HepG2 (cell line): ENCODE data around the gene CCDC82. TPM values are rescaled to one million over a fixed set of nuclear protein-coding genes. Genes with fewer than 3 reads are reported as not detected.

Source experiments
- ATAC-seq: fragments of 200-7000 bp; cut with Tn5 transposase; 3 replicates; pipeline ENCODE4 v1.9.1; 2020; ENCODE audit warnings: mild to moderate bottlenecking, moderate library complexity
- BruUV-seq: library from RNA; stranded (reverse); fragments of 400-500 nt; replicated peaks from 2 replicates; lab custom pipeline; 2021; lab: Mats Ljungman, UMichigan
- CTCF ChIA-PET: fragments of 300-600 bp; formaldehyde crosslinking; extraction: SDS; loops from one replicate; lab custom pipeline; 2021; ENCODE audit warnings: low total read pairs, inconsistent platforms, low intra/inter-chr PET ratio; lab: Yijun Ruan, JAX
- POLR2A ChIA-PET: fragments of 350-600 bp; sonication (Branson Sonifier 250); formaldehyde crosslinking; loops from one replicate; lab custom pipeline; 2020; ENCODE audit warnings: antibody characterized with exemption, inconsistent platforms; lab: Yijun Ruan, JAX
- DNase-seq: peaks from one replicate; pipeline ENCODE4 v3.0.0-alpha.2; 2015; ENCODE audit warnings: low spot score
- FAIRE-seq: peaks from 3 replicates; lab custom pipeline; 2011; peaks lifted over from hg19 to GRCh38; lab: Jason Lieb, UNC
- H2AFZ ChIP-seq: one replicate; pipeline ENCODE4 v1.6.1; 2011; ENCODE audit warnings: low read length, inconsistent platforms
- H3K27ac ChIP-seq: fragments of 300-600 bp; 3 replicates; pipeline ENCODE4 v1.8.0; 2011; ENCODE audit warnings: mixed run types, mild to moderate bottlenecking, mixed read lengths, low read length, inconsistent platforms; ENCODE audit not compliant: insufficient read depth; ENCODE audit errors: extremely low read length
- H3K27me3 ChIP-seq, 2 experiments: fragments of 200-600 bp in 1 of 2; 2 replicates in 1 of 2; 3 replicates in 1 of 2; pipeline versions ENCODE4 v1.6.0 to v1.8.0; 2011; ENCODE audit warnings: low read length in 2 of 2, mild to moderate bottlenecking in 2 of 2, moderate library complexity in 2 of 2, inconsistent platforms in 1 of 2; ENCODE audit not compliant: insufficient read depth in 2 of 2, control insufficient read depth in 1 of 2
- H3K36me3 ChIP-seq, 2 experiments: fragments of 200-600 bp in 1 of 2; replicated peaks in 1 of 2; 2 replicates in 1 of 2; 3 replicates in 1 of 2; pipeline versions ENCODE4 v1.5.1 to v1.8.0; 2011; ENCODE audit warnings: low read length in 2 of 2, inconsistent platforms in 1 of 2; ENCODE audit not compliant: insufficient read depth in 2 of 2, control insufficient read depth in 1 of 2
- H3K4me1 ChIP-seq: 2 replicates; pipeline ENCODE4 v1.5.1; 2012; ENCODE audit warnings: low read length, inconsistent platforms; ENCODE audit not compliant: insufficient read depth
- H3K4me2 ChIP-seq: 2 replicates; pipeline ENCODE4 v1.6.0; 2011; ENCODE audit warnings: low read depth, low read length, inconsistent platforms
- H3K4me3 ChIP-seq, 3 experiments: fragments of 200-600 bp in 1 of 3; sonication (generic), shearing (Covaris generic) in 1 of 3; replicated peaks in 1 of 3; 2 replicates each; pipeline ENCODE4 v1.5.1; 2011 to 2016; ENCODE audit warnings: low read length in 3 of 3, inconsistent platforms in 2 of 3, low read depth in 2 of 3, mild to moderate bottlenecking in 2 of 3, control low read depth in 1 of 3, mixed read lengths in 1 of 3; ENCODE audit not compliant: insufficient read depth in 1 of 3
- H3K79me2 ChIP-seq: one replicate; pipeline ENCODE4 v1.6.1; 2011; ENCODE audit warnings: low read length, inconsistent platforms; ENCODE audit not compliant: insufficient read depth
- H3K9ac ChIP-seq: 2 replicates; pipeline ENCODE4 v1.6.0; 2011; ENCODE audit warnings: mild to moderate bottlenecking, low read depth, low read length, inconsistent platforms; ENCODE audit not compliant: insufficient read depth
- H3K9me3 ChIP-seq: 2 replicates; pipeline ENCODE4 v1.5.1; 2012; ENCODE audit warnings: mild to moderate bottlenecking, low read length
- H4K20me1 ChIP-seq: 2 replicates; pipeline ENCODE4 v1.6.0; 2011; ENCODE audit warnings: inconsistent platforms, mild to moderate bottlenecking, low read length, moderate library complexity; ENCODE audit not compliant: insufficient read depth
- KDM5B ChIP-seq: sonication (generic); formaldehyde crosslinking; IDR thresholded peaks from 2 replicates; pipeline ENCODE4 v1.4.0; 2020; ENCODE audit warnings: missing genetic modification reagents, mild to moderate bottlenecking, borderline replicate concordance
- MIXL1 ChIP-seq: IDR thresholded peaks from 2 replicates; pipeline ENCODE4 v1.6.1; 2016
- REL ChIP-seq: sonication (generic); formaldehyde crosslinking; conservative IDR thresholded peaks from 2 replicates; pipeline ENCODE4 v1.8.0; 2022; ENCODE audit warnings: mild to moderate bottlenecking, missing genetic modification reagents, moderate library complexity
- RNF2 ChIP-seq: fragments of 450-650 bp; conservative IDR thresholded peaks from 2 replicates; pipeline ENCODE4 v1.6.1; 2016; ENCODE audit warnings: low read depth
- ZNF558 ChIP-seq: sonication (generic); formaldehyde crosslinking; IDR thresholded peaks from 2 replicates; pipeline ENCODE4 v1.9.0; 2022; ENCODE audit warnings: mild to moderate bottlenecking, missing genetic modification reagents, borderline replicate concordance
- ZNF781 ChIP-seq: sonication (generic); formaldehyde crosslinking; IDR thresholded peaks from 2 replicates; pipeline ENCODE4 v1.5.1; 2020; ENCODE audit warnings: borderline replicate concordance, mild to moderate bottlenecking, missing genetic modification reagents; ENCODE audit errors: not compliant biosample characterization
- ZNF816 ChIP-seq: sonication (generic); formaldehyde crosslinking; IDR thresholded peaks from 2 replicates; pipeline ENCODE4 v1.8.0; 2022; ENCODE audit warnings: missing genetic modification reagents, mild to moderate bottlenecking, borderline replicate concordance
- WGBS: methylation state at CpG from one replicate; pipeline ENCODE4 v1.1.6; 2017; ENCODE audit warnings: low lambda C conversion rate; 5-methylcytosine and 5-hydroxymethylcytosine counted together
- in situ Hi-C: cut with HindIII; loops from 2 replicates; pipeline ENCODE4 v1.10.0; 2017; ENCODE audit warnings: low pct_unique_long_range_greater_than_20kb; ENCODE audit not compliant: extremely low pct_ligation_motif_present
- intact Hi-C: fragments of 100-400 bp; cut with micrococcal nuclease; formaldehyde crosslinking; loops from one replicate; pipeline ENCODE4 v1.10.0; 2022; ENCODE audit not compliant: unreplicated experiment
- polyA plus RNA-seq, 8 experiments: library from polyadenylated mRNA; depleted of rRNA in 3 of 8; stranded (reverse) in 7 of 8; unstranded in 1 of 8; fragments of >200 nt; fragmentation: Illumina TruSeq in 4 of 8; extraction: Trizol in 4 of 8; gene quantifications; 2 replicates each; pipeline versions ENCODE4 v1.2.1 to v1.2.3, GENCODE V29; 2011 to 2016; ENCODE audit warnings: low read depth in 4 of 8, missing spikeins in 1 of 8, mixed read lengths in 1 of 8; ENCODE audit not compliant: insufficient read depth in 1 of 8
- total RNA-seq, 5 experiments: library from RNA; depleted of rRNA; stranded (reverse); fragments of >200 nt; fragmentation: Illumina TruSeq; extraction: Trizol; gene quantifications; 2 replicates each; pipeline ENCODE4 v1.2.3, GENCODE V29; 2016; ENCODE audit warnings: low read depth in 1 of 5
- TF ChIP-seq, protein P1 (sequence below): sonication (generic); formaldehyde crosslinking; IDR thresholded peaks from 2 replicates; pipeline ENCODE4 v1.5.0; 2020; ENCODE audit warnings: missing genetic modification reagents

Gene CCDC82
- total and polyA plus RNA-seq, 2 of the 13 experiments (the other 11 are each of a cell fraction or from before 2014, with no cell fraction given): 19.7 to 25.7 TPM

- TF ChIP-seq ZNF558 (no peak), RNF2 (no peak), REL (no peak), ZNF816 (CRISPR knock-in tag) (peak; percentile 44), KDM5B (CRISPR knock-in tag) (no peak; the same call in 1 of the 2 replicates)
Observed at GRCh38 chr11:96341211-96342013, 48.3 kb downstream of the CCDC82 start (continued).

DNA sequence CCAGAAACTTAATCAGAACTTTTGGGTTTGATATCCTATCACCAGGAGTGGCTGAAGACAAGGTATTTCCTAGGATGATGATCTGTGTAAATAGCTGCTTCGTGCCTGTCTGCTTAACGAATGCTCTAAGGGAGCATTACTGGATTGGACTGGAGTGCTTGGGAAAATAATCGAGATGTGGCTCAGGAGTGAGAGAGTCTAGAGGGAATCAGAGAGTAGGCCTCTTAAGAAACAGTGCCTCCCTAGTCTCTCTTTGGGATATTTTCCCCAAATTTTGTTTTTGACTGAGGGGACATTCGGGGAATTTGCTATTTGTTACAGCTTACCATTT is 49.2 kb downstream of the CCDC82 start:
- peak overlapping the region; percentile 80 for H3K27ac ChIP-seq
- 76% methylated on average over 4 of the region's 4 CpGs for WGBS
- TF ChIP-seq, protein P1, sequence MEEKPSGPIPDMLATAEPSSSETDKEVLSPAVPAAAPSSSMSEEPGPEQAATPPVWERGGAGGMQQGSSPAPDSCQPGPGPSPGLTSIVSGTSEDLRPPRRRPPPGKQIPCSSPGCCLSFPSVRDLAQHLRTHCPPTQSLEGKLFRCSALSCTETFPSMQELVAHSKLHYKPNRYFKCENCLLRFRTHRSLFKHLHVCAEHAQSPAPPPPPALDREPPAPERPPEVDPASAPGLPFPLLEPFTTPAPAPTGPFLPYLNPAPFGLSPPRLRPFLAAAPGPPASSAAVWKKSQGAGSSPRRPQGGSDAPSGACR (CRISPR knock-in tag): 0 out of 2 replicates have a peak, but pooled peaks have one; percentile 19
- 0 out of 2 replicates have a peak, but pooled peaks have one; percentile 9 for TF ChIP-seq MIXL1 (CRISPR knock-in tag)
- no peak for TF ChIP-seq ZNF781
- ATAC-seq (no peak), DNase-seq (no peak), FAIRE-seq (no peak)
- H2AFZ ChIP-seq: no peak overlapping the region
- H3K4me3 ChIP-seq: peak overlapping the region; percentile 77 to 84 (median 80)
- peaks cover 0 to 6% of the 10 kb centered on the region in 2 experiments; a peak in 2 of 5 replicates for H3K36me3 ChIP-seq
- peak overlapping the region; percentile 94 for H3K4me2 ChIP-seq
- H3K79me2 ChIP-seq: peaks cover 74% of the 10 kb centered on the region
- no peaks in the 10 kb centered on the region for H3K9me3 ChIP-seq
- ChIA-PET CTCF (no interaction called here), POLR2A (interaction anchor here (0.8 to 4.6 kb wide), 3 partner anchors 9 to 184 kb away, joined by 4 to 54 read pairs (median 10); no protein-coding TSS in a partner anchor)
- peaks cover 69% of the 10 kb centered on the region for H3K4me1 ChIP-seq
- no peaks in the 10 kb centered on the region for H4K20me1 ChIP-seq
- no TSS peak for BruUV-seq
- intact Hi-C loops: loop anchor here (5.0 kb wide), 1 partner anchor 98 kb away; no protein-coding TSS in a partner anchor
- no peaks in the 10 kb centered on the region; a peak in 1 of 5 replicates for H3K27me3 ChIP-seq
- H3K9ac ChIP-seq: peak overlapping the region; percentile 89; the same call in 1 of the 2 replicates
- in situ Hi-C loops: loop anchor here (10.0 kb wide), 1 partner anchor 326 kb away; no protein-coding TSS in a partner anchor
